ENCODE results near the gene ZNF684.
"Not testable (repeated sequence)": the region's sequence is repeated elsewhere in the genome, so short reads cannot be mapped to it uniquely, and the experiment has no call there.

Gene ZNF684

GRCh38 chr1:40564913-40565312, 33.5 kb downstream of the ZNF684 start:
- DNase-seq (ENCODE audit: low read depth, low spot score): no peak
- H3K4me3 ChIP-seq (ENCODE audit: low read depth, low read length): no peak overlapping the region
- in situ Hi-C loops (cut with HindIII; ENCODE audit: low sequenced_read_pairs): no loop called here
- no peak for TF ChIP-seq CTCF (IDR thresholded peaks at IDR 0.05; ENCODE audit: low read depth, low read length)

- H3K4me3 ChIP-seq (ENCODE audit: low read depth, low read length): no peak overlapping the region
- no peak for DNase-seq (ENCODE audit: low read depth, low spot score)
- in situ Hi-C loops (cut with HindIII; ENCODE audit: low sequenced_read_pairs): no loop called here
- TF ChIP-seq CTCF (IDR thresholded peaks at IDR 0.05; ENCODE audit: low read depth, low read length): no peak
These were observed 36.4 kb downstream of the ZNF684 start for GRCh38 chr1:40567825-40568224.

GRCh38 chr1:40574805-40575204, 43.4 kb downstream of the ZNF684 start:
- in situ Hi-C loops (cut with HindIII; ENCODE audit: low sequenced_read_pairs); DNase-seq (ENCODE audit: low read depth, low spot score); H3K4me3 ChIP-seq (ENCODE audit: low read depth, low read length): not testable (repeated sequence)

GRCh38 chr1:40575336-40575735, 43.9 kb downstream of the ZNF684 start:
- no peak for DNase-seq (ENCODE audit: low read depth, low spot score)
- TF ChIP-seq CTCF (IDR thresholded peaks at IDR 0.05; ENCODE audit: low read depth, low read length): no peak
- in situ Hi-C loops (cut with HindIII; ENCODE audit: low sequenced_read_pairs): no loop called here
- H3K4me3 ChIP-seq (ENCODE audit: low read depth, low read length): no peak overlapping the region

- DNase-seq (ENCODE audit: low read depth, low spot score): peak; percentile 31
- TF ChIP-seq CTCF (IDR thresholded peaks at IDR 0.05; ENCODE audit: low read depth, low read length): no peak
- no peak overlapping the region for H3K4me3 ChIP-seq (ENCODE audit: low read depth, low read length)
- in situ Hi-C loops (cut with HindIII; ENCODE audit: low sequenced_read_pairs): no loop called here
These were observed 50.7 kb downstream of the ZNF684 start for GRCh38 chr1:40582116-40582515.

GRCh38 chr1:40583980-40584379, 52.5 kb downstream of the ZNF684 start:
- DNase-seq (ENCODE audit: low read depth, low spot score): no peak
- H3K4me3 ChIP-seq (ENCODE audit: low read depth, low read length): no peak overlapping the region
- no peak for TF ChIP-seq CTCF (IDR thresholded peaks at IDR 0.05; ENCODE audit: low read depth, low read length)
- in situ Hi-C loops (cut with HindIII; ENCODE audit: low sequenced_read_pairs): no loop called here

GRCh38 chr1:40588586-40588985, 57.1 kb downstream of the ZNF684 start:
- in situ Hi-C loops (cut with HindIII; ENCODE audit: low sequenced_read_pairs): no loop called here
- TF ChIP-seq CTCF (IDR thresholded peaks at IDR 0.05; ENCODE audit: low read depth, low read length): no peak
- no peak for DNase-seq (ENCODE audit: low read depth, low spot score)
- H3K4me3 ChIP-seq (ENCODE audit: low read depth, low read length): no peak overlapping the region
